Tibial nerve (tissue), 4 donors: Measurements from ENCODE around the gene PPP2R1B. TPM values are rescaled to one million over a fixed set of nuclear protein-coding genes. Genes with fewer than 3 reads are reported as not detected.

Experiments
- total RNA-seq, 4 donors: library from RNA; depleted of rRNA; stranded (reverse); fragments of >200 nt; gene quantifications; one replicate each; pipeline ENCODE4 v1.1.0, GENCODE V29; 2016

Gene PPP2R1B
- total RNA-seq, 4 donors from 2014 or later: 20.8 to 41.4 (median 25.1) TPM

Other genes with a start within 250 kb of the PPP2R1B start
- gene LAYN, start 225.7 kb downstream of the PPP2R1B start, total RNA-seq: 10 to 100 TPM in 1 of 4 donors, 1 to 10 TPM in 3; 4.6 to 20.1 (median 5.2) TPM
- 10 to 100 TPM; 19.7 to 27.6 (median 24.1) TPM for gene SIK2, start 163.9 kb downstream of the PPP2R1B start, total RNA-seq
- gene ALG9, start 105.2 kb upstream of the PPP2R1B start, total RNA-seq: 10 to 100 TPM; 26.7 to 35.1 (median 30.6) TPM
- gene FDXACB1, start 112.8 kb upstream of the PPP2R1B start, total RNA-seq: 1 to 10 TPM; 1.1 to 3.0 (median 1.7) TPM
- gene CFAP68, start 113.2 kb upstream of the PPP2R1B start, total RNA-seq: 10 to 100 TPM; 25.3 to 29.3 (median 28.1) TPM
- gene CRYAB, start 145.4 kb upstream of the PPP2R1B start, total RNA-seq: 100 to 1,000 TPM; 353 to 879 (median 645) TPM
- 1 to 10 TPM in 3 of 4 donors, under 1 TPM in 1; 0.21 to 5.0 (median 1.7) TPM for gene HSPB2, start 146.3 kb upstream of the PPP2R1B start, total RNA-seq
- gene C11orf52, start 152.5 kb upstream of the PPP2R1B start, total RNA-seq: 1 to 10 TPM in 2 of 4 donors, not detected in 2; 5.0 to 6.9 TPM
- 10 to 100 TPM; 43.8 to 69.3 (median 49.5) TPM for gene DIXDC1, start 171.0 kb upstream of the PPP2R1B start, total RNA-seq